GM23248 (cell line): ENCODE measurements around the gene CAMKMT.

ENCODE experiments used
- EZH2 ChIP-seq: fragments of 200-600 bp; sonication (generic); IDR thresholded peaks from 2 replicates; pipeline ENCODE4 v1.6.1; 2018; ENCODE audit warnings: antibody characterized with exemption, mild to moderate bottlenecking; ENCODE audit not compliant: insufficient read depth, poor library complexity, severe bottlenecking
- EZH2phosphoT487 ChIP-seq: fragments of 200-600 bp; sonication (generic); IDR thresholded peaks from 2 replicates; pipeline ENCODE4 v1.6.1; 2018; ENCODE audit warnings: antibody characterized with exemption, moderate library complexity, mild to moderate bottlenecking, low read depth; ENCODE audit not compliant: insufficient read depth

DNA sequence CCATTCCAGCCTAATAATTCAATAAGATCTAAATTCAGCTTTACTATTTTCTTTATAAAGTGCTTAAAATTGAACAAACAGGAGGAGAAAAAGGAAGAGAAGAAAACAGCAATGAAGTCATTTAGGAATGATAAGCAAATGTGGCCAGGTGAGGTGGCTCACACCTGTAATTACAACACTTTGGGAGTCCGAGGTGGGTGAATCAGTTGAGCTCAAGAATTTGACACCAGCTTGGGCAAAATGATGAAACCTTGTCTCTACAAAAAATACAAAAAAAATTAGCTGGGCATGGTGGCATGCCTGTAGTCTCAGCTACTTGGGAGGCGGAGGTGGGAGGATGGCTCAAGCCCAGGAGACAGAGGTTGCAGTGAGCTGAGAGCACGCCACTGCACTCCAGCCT is 129.0 kb downstream of the CAMKMT start:
- TF ChIP-seq EZH2phosphoT487: no peak
- no peak for TF ChIP-seq EZH2
